ENCODE results near the gene SGCD. TPM values are rescaled to one million over a fixed set of nuclear protein-coding genes. Genes with fewer than 3 reads are reported as not detected.

The SGCD gene
- 76.9 TPM for total RNA-seq
- long read RNA-seq, transcript SGCD-201 (9 exons, 1,606 nt), result major isoform, 15 of 58 reads
- long read RNA-seq, partial matches to known transcripts, result 12 of 58 reads
- long read RNA-seq, other reads (novel, unspliced or antisense), result 31 of 58 reads

GRCh38 chr5:156326718-156327259 lies at the start of gene SGCD:
Gene SGCD, plus strand, starts transcription at chr5:156327164.
- intact Hi-C loops (cut with micrococcal nuclease), result no loop called here
- DNase-seq (peak; percentile 80), ATAC-seq (peak; percentile 87)

- DNase-seq, result no peak
- intact Hi-C loops (cut with micrococcal nuclease), result no loop called here
- peak; percentile 38 for ATAC-seq
Observed at GRCh38 chr5:156277290-156277689, 49.7 kb upstream of the SGCD start.

- intact Hi-C loops (cut with micrococcal nuclease), result no loop called here
- no peak for DNase-seq
- ATAC-seq, result no peak
Observed at GRCh38 chr5:156295431-156295830, 31.5 kb upstream of the SGCD start.

GRCh38 chr5:156310115-156310514 lies 16.8 kb upstream of the SGCD start:
- ATAC-seq (no peak), DNase-seq (no peak)
- intact Hi-C loops (cut with micrococcal nuclease), result no loop called here

- ATAC-seq, result peak; percentile 43
- intact Hi-C loops (cut with micrococcal nuclease), result no loop called here
- DNase-seq, result no peak
Observed at GRCh38 chr5:156312897-156313694, 13.9 kb upstream of the SGCD start.

- no peak for ATAC-seq
- intact Hi-C loops (cut with micrococcal nuclease), result no loop called here
- DNase-seq, result no peak
Observed at GRCh38 chr5:156314416-156314815, 12.5 kb upstream of the SGCD start.

- DNase-seq, result no peak
Observed at GRCh38 chr5:156322666-156323065, 4.3 kb upstream of the SGCD start.

GRCh38 chr5:156327296-156327695 lies 332 bp downstream of the SGCD start:
- ATAC-seq (peak; percentile 19), DNase-seq (no peak)
- intact Hi-C loops (cut with micrococcal nuclease), result no loop called here

More at GRCh38 chr5:156322666-156323065, 4.3 kb upstream of the SGCD start:
- no peak for ATAC-seq
- intact Hi-C loops (cut with micrococcal nuclease), result no loop called here

GRCh38 chr5:156328161-156328560 lies 1.2 kb downstream of the SGCD start:
- DNase-seq, result no peak
- ATAC-seq, result peak; percentile 24
- intact Hi-C loops (cut with micrococcal nuclease), result no loop called here

GRCh38 chr5:156328766-156329165 lies 1.8 kb downstream of the SGCD start:
- no peak for DNase-seq
- intact Hi-C loops (cut with micrococcal nuclease), result no loop called here
- ATAC-seq, result peak; percentile 74

GRCh38 chr5:156329171-156329611 lies 2.2 kb downstream of the SGCD start:
- peak; percentile 45 for DNase-seq
- intact Hi-C loops (cut with micrococcal nuclease), result no loop called here

GRCh38 chr5:156330141-156330870 lies 3.3 kb downstream of the SGCD start:
- ATAC-seq (no peak), DNase-seq (no peak)
- intact Hi-C loops (cut with micrococcal nuclease), result no loop called here

More at GRCh38 chr5:156329171-156329611, 2.2 kb downstream of the SGCD start:
- peak; percentile 83 for ATAC-seq

- DNase-seq (no peak), ATAC-seq (no peak)
- intact Hi-C loops (cut with micrococcal nuclease), result no loop called here
Observed at GRCh38 chr5:156331181-156331580, 4.2 kb downstream of the SGCD start.

GRCh38 chr5:156331845-156332244 lies 4.9 kb downstream of the SGCD start:
- DNase-seq (no peak), ATAC-seq (no peak)
- intact Hi-C loops (cut with micrococcal nuclease), result no loop called here

GRCh38 chr5:156332245-156332644 lies 5.3 kb downstream of the SGCD start:
- no peak for ATAC-seq
- intact Hi-C loops (cut with micrococcal nuclease), result no loop called here

GRCh38 chr5:156339139-156339841 lies 12.3 kb downstream of the SGCD start:
- ATAC-seq, result no peak
- intact Hi-C loops (cut with micrococcal nuclease), result no loop called here
- DNase-seq, result no peak

More at GRCh38 chr5:156332245-156332644, 5.3 kb downstream of the SGCD start:
- DNase-seq, result no peak

- intact Hi-C loops (cut with micrococcal nuclease), result no loop called here
- DNase-seq (no peak), ATAC-seq (no peak)
Observed at GRCh38 chr5:156340893-156341292, 13.9 kb downstream of the SGCD start.

GRCh38 chr5:156350256-156350655 lies 23.3 kb downstream of the SGCD start:
- intact Hi-C loops (cut with micrococcal nuclease), result no loop called here
- ATAC-seq (no peak), DNase-seq (no peak)

GRCh38 chr5:156351423-156351822 lies 24.5 kb downstream of the SGCD start:
- intact Hi-C loops (cut with micrococcal nuclease), result no loop called here
- no peak for ATAC-seq
- no peak for DNase-seq

Data from left ventricle myocardium superior (tissue), 1 donor.